ENCODE measurements around the gene WRAP53.

GRCh38 chr17:7697828-7698588 is 9.7 kb downstream of the WRAP53 start:
- no peak for TF ChIP-seq CTCF (IDR thresholded peaks at IDR 0.05)
- no peak for TF ChIP-seq EZH2 (IDR thresholded peaks at IDR 0.05; ENCODE audit: borderline replicate concordance, insufficient read depth, low read depth, low read length, poor library complexity, severe bottlenecking)
